Keratinocyte (primary cell): ENCODE results near the gene LRTM1.

Source experiments
- EZH2 ChIP-seq: IDR thresholded peaks from one replicate; pipeline ENCODE4 v1.6.1; 2012; ENCODE audit warnings: inconsistent platforms, mild to moderate bottlenecking, low read length, moderate library complexity
- TF ChIP-seq, protein P1 (sequence below), 3 experiments: IDR thresholded peaks in 1 of 3; conservative IDR thresholded peaks in 1 of 3; optimal IDR thresholded peaks in 1 of 3; 2 replicates in 2 of 3; 3 replicates in 1 of 3; pipeline versions ENCODE3 to v1.5.1; 2011; ENCODE audit warnings: low read length in 3 of 3, mild to moderate bottlenecking in 3 of 3, moderate library complexity in 2 of 3, control low read depth in 1 of 3, inconsistent platforms in 1 of 3; ENCODE audit not compliant: insufficient read depth in 2 of 3; ENCODE audit errors: extremely low read depth in 1 of 3

DNA sequence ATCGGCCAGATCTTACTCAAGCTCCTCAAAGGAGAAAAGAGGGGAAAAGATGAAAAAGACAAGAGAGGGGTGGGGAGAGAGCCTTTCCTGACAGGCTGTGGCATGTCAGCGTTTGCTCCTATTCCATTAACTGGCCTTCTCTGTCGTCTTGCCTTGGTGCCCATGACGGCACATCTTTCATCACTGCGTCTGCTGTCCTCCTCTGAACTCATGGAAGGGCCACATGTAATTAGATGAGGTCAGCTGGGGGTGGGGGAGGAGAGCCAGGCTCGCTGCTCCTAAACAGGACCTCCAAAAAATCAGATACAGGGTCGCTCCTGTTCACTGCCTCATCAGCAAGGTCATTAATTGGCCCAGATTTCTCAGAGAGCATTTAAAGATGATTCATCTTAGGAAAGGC is 49.7 kb downstream of the LRTM1 start:
- TF ChIP-seq, protein P1, sequence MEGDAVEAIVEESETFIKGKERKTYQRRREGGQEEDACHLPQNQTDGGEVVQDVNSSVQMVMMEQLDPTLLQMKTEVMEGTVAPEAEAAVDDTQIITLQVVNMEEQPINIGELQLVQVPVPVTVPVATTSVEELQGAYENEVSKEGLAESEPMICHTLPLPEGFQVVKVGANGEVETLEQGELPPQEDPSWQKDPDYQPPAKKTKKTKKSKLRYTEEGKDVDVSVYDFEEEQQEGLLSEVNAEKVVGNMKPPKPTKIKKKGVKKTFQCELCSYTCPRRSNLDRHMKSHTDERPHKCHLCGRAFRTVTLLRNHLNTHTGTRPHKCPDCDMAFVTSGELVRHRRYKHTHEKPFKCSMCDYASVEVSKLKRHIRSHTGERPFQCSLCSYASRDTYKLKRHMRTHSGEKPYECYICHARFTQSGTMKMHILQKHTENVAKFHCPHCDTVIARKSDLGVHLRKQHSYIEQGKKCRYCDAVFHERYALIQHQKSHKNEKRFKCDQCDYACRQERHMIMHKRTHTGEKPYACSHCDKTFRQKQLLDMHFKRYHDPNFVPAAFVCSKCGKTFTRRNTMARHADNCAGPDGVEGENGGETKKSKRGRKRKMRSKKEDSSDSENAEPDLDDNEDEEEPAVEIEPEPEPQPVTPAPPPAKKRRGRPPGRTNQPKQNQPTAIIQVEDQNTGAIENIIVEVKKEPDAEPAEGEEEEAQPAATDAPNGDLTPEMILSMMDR (optimal IDR thresholded peaks at IDR 0.05 in 1 of 3, IDR thresholded peaks at IDR 0.05 in 1 of 3, conservative IDR thresholded peaks at IDR 0.05 in 1 of 3; ENCODE audit: extremely low read depth in 1 of 3, insufficient read depth in 2 of 3, low read length in 3 of 3) = no peak
- no peak for TF ChIP-seq EZH2
